ENCODE measurements around the gene KEAP1.

KEAP1 gene

GRCh38 chr19:10519421-10519820, 16.3 kb upstream of the KEAP1 start:
- Histone ChIP-seq H3K4me1 (ENCODE audit: control insufficient read depth, insufficient read depth, low read length) (no peaks in the 10 kb centered on the region), H3K4me3 (ENCODE audit: low read length) (no peak overlapping the region), H3K36me3 (ENCODE audit: control insufficient read depth, insufficient read depth, low read length) (no peaks in the 10 kb centered on the region), H3K9ac (ENCODE audit: low read length) (no peak overlapping the region), H3K27me3 (ENCODE audit: control insufficient read depth, insufficient read depth, low read length) (peaks cover 15% of the 10 kb centered on the region), H3K27ac (ENCODE audit: low read depth, low read length) (no peak overlapping the region)

- Histone ChIP-seq H3K27me3 (ENCODE audit: control insufficient read depth, insufficient read depth, low read length) (peaks cover 21% of the 10 kb centered on the region), H3K36me3 (ENCODE audit: control insufficient read depth, insufficient read depth, low read length) (no peaks in the 10 kb centered on the region), H3K4me1 (ENCODE audit: control insufficient read depth, insufficient read depth, low read length) (no peaks in the 10 kb centered on the region), H3K9ac (ENCODE audit: low read length) (no peak overlapping the region), H3K4me3 (ENCODE audit: low read length) (no peak overlapping the region), H3K27ac (ENCODE audit: low read depth, low read length) (no peak overlapping the region)
Measured at GRCh38 chr19:10518444-10519361, 15.5 kb upstream of the KEAP1 start.

- Histone ChIP-seq H3K4me3 (ENCODE audit: low read length) (peak overlapping the region; percentile 3), H3K27ac (ENCODE audit: low read depth, low read length) (no peak overlapping the region), H3K4me1 (ENCODE audit: control insufficient read depth, insufficient read depth, low read length) (no peaks in the 10 kb centered on the region)
Measured at GRCh38 chr19:10517760-10518443, 14.7 kb upstream of the KEAP1 start.

GRCh38 chr19:10517361-10517759, 14.2 kb upstream of the KEAP1 start, which contains the start of gene S1PR5:
S1PR5 (minus strand) TSS chr19:10517447; CDS start chr19:10515011, 2,436 bp downstream.
- H3K4me3 ChIP-seq (ENCODE audit: low read length): peak within 1 kb of the TSS; percentile 3
- H3K27me3 ChIP-seq (ENCODE audit: control insufficient read depth, insufficient read depth, low read length): peaks cover 31% of the 10 kb centered on the region
- H3K9ac ChIP-seq (ENCODE audit: low read length): no peak within 1 kb of the TSS
- H3K36me3 ChIP-seq (ENCODE audit: control insufficient read depth, insufficient read depth, low read length): no peaks in the 10 kb centered on the region
- H3K4me1 ChIP-seq (ENCODE audit: control insufficient read depth, insufficient read depth, low read length): no peaks in the 10 kb centered on the region
- no peak within 1 kb of the TSS for H3K27ac ChIP-seq (ENCODE audit: low read depth, low read length)

More at GRCh38 chr19:10517760-10518443, 14.7 kb upstream of the KEAP1 start:
- Histone ChIP-seq H3K36me3 (ENCODE audit: control insufficient read depth, insufficient read depth, low read length) (no peaks in the 10 kb centered on the region), H3K9ac (ENCODE audit: low read length) (no peak overlapping the region), H3K27me3 (ENCODE audit: control insufficient read depth, insufficient read depth, low read length) (peaks cover 29% of the 10 kb centered on the region)

- Histone ChIP-seq H3K36me3 (ENCODE audit: control insufficient read depth, insufficient read depth, low read length) (no peaks in the 10 kb centered on the region), H3K27me3 (ENCODE audit: control insufficient read depth, insufficient read depth, low read length) (peaks cover 31% of the 10 kb centered on the region), H3K9ac (ENCODE audit: low read length) (no peak overlapping the region), H3K27ac (ENCODE audit: low read depth, low read length) (no peak overlapping the region), H3K4me1 (ENCODE audit: control insufficient read depth, insufficient read depth, low read length) (no peaks in the 10 kb centered on the region), H3K4me3 (ENCODE audit: low read length) (no peak overlapping the region)
Measured at GRCh38 chr19:10516671-10517286, 13.6 kb upstream of the KEAP1 start.

- Histone ChIP-seq H3K27me3 (ENCODE audit: control insufficient read depth, insufficient read depth, low read length) (peaks cover 31% of the 10 kb centered on the region), H3K4me1 (ENCODE audit: control insufficient read depth, insufficient read depth, low read length) (no peaks in the 10 kb centered on the region), H3K27ac (ENCODE audit: low read depth, low read length) (no peak overlapping the region), H3K9ac (ENCODE audit: low read length) (no peak overlapping the region), H3K36me3 (ENCODE audit: control insufficient read depth, insufficient read depth, low read length) (no peaks in the 10 kb centered on the region), H3K4me3 (ENCODE audit: low read length) (no peak overlapping the region)
Measured at GRCh38 chr19:10516064-10516385, 12.9 kb upstream of the KEAP1 start.

GRCh38 chr19:10514211-10515145, 11.3 kb upstream of the KEAP1 start:
- no peak overlapping the region for H3K27ac ChIP-seq (ENCODE audit: low read depth, low read length)
- H3K36me3 ChIP-seq (ENCODE audit: control insufficient read depth, insufficient read depth, low read length): no peaks in the 10 kb centered on the region
- no peak overlapping the region for H3K4me3 ChIP-seq (ENCODE audit: low read length)
- peaks cover 31% of the 10 kb centered on the region for H3K27me3 ChIP-seq (ENCODE audit: control insufficient read depth, insufficient read depth, low read length)
- H3K9ac ChIP-seq (ENCODE audit: low read length): no peak overlapping the region
- H3K4me1 ChIP-seq (ENCODE audit: control insufficient read depth, insufficient read depth, low read length): no peaks in the 10 kb centered on the region

GRCh38 chr19:10513223-10513622, 10.1 kb upstream of the KEAP1 start:
- H3K4me1 ChIP-seq (ENCODE audit: control insufficient read depth, insufficient read depth, low read length): no peaks in the 10 kb centered on the region
- H3K9ac ChIP-seq (ENCODE audit: low read length): no peak overlapping the region
- H3K4me3 ChIP-seq (ENCODE audit: low read length): no peak overlapping the region
- no peaks in the 10 kb centered on the region for H3K36me3 ChIP-seq (ENCODE audit: control insufficient read depth, insufficient read depth, low read length)
- H3K27ac ChIP-seq (ENCODE audit: low read depth, low read length): no peak overlapping the region
- peaks cover 26% of the 10 kb centered on the region for H3K27me3 ChIP-seq (ENCODE audit: control insufficient read depth, insufficient read depth, low read length)

GRCh38 chr19:10510301-10510802, 7.2 kb upstream of the KEAP1 start:
- Histone ChIP-seq H3K36me3 (ENCODE audit: control insufficient read depth, insufficient read depth, low read length) (no peaks in the 10 kb centered on the region), H3K4me3 (ENCODE audit: low read length) (no peak overlapping the region), H3K27ac (ENCODE audit: low read depth, low read length) (no peak overlapping the region), H3K9ac (ENCODE audit: low read length) (no peak overlapping the region), H3K27me3 (ENCODE audit: control insufficient read depth, insufficient read depth, low read length) (peaks cover 16% of the 10 kb centered on the region), H3K4me1 (ENCODE audit: control insufficient read depth, insufficient read depth, low read length) (no peaks in the 10 kb centered on the region)

- H3K4me3 ChIP-seq (ENCODE audit: low read length): no peak overlapping the region
- H3K36me3 ChIP-seq (ENCODE audit: control insufficient read depth, insufficient read depth, low read length): no peaks in the 10 kb centered on the region
- no peak overlapping the region for H3K9ac ChIP-seq (ENCODE audit: low read length)
- H3K4me1 ChIP-seq (ENCODE audit: control insufficient read depth, insufficient read depth, low read length): no peaks in the 10 kb centered on the region
- H3K27me3 ChIP-seq (ENCODE audit: control insufficient read depth, insufficient read depth, low read length): peaks cover 9% of the 10 kb centered on the region
- no peak overlapping the region for H3K27ac ChIP-seq (ENCODE audit: low read depth, low read length)
Measured at GRCh38 chr19:10508707-10509106, 5.6 kb upstream of the KEAP1 start.

GRCh38 chr19:10508036-10508435, 4.9 kb upstream of the KEAP1 start:
- no peaks in the 10 kb centered on the region for H3K36me3 ChIP-seq (ENCODE audit: control insufficient read depth, insufficient read depth, low read length)

More at GRCh38 chr19:10508036-10508435, 4.9 kb upstream of the KEAP1 start:
- H3K4me3 ChIP-seq (ENCODE audit: low read length): no peak overlapping the region
- H3K9ac ChIP-seq (ENCODE audit: low read length): no peak overlapping the region
- H3K27ac ChIP-seq (ENCODE audit: low read depth, low read length): no peak overlapping the region
- H3K27me3 ChIP-seq (ENCODE audit: control insufficient read depth, insufficient read depth, low read length): peaks cover 3% of the 10 kb centered on the region
- H3K4me1 ChIP-seq (ENCODE audit: control insufficient read depth, insufficient read depth, low read length): no peaks in the 10 kb centered on the region
